HG02870 (cell line): ENCODE measurements around the gene BMPER.

Experiments
- ATAC-seq: cut with Tn5 transposase; IDR thresholded peaks from one replicate; pipeline ENCODE4 v1.9.1; 2021; ENCODE audit warnings: mild to moderate bottlenecking, moderate library complexity; ENCODE audit not compliant: unreplicated experiment

BMPER gene

GRCh38 chr7:33887266-33887975 lies 17.9 kb upstream of the BMPER start:
- no peak for ATAC-seq

- no peak for ATAC-seq
Measured at GRCh38 chr7:33888166-33888565, 17.2 kb upstream of the BMPER start.

GRCh38 chr7:33892945-33893344 lies 12.4 kb upstream of the BMPER start:
- no peak for ATAC-seq

GRCh38 chr7:33893377-33893776 lies 12.0 kb upstream of the BMPER start:
- ATAC-seq, result no peak

- peak; percentile 100 for ATAC-seq
Measured at GRCh38 chr7:33895025-33895804, 10.1 kb upstream of the BMPER start.

GRCh38 chr7:33900501-33900900 lies 4.8 kb upstream of the BMPER start:
- no peak for ATAC-seq

GRCh38 chr7:33901199-33901598 lies 4.1 kb upstream of the BMPER start:
- no peak for ATAC-seq

GRCh38 chr7:33901847-33902246 lies 3.5 kb upstream of the BMPER start:
- no peak for ATAC-seq

- no peak for ATAC-seq
Measured at GRCh38 chr7:33902746-33903145, 2.6 kb upstream of the BMPER start.

GRCh38 chr7:33903791-33904680 lies 1.3 kb upstream of the BMPER start:
- no peak for ATAC-seq

- no peak for ATAC-seq
Measured at GRCh38 chr7:33904681-33905388, 504 bp upstream of the BMPER start.

GRCh38 chr7:33906697-33907096 lies 1.4 kb downstream of the BMPER start:
- ATAC-seq, result no peak

GRCh38 chr7:33907625-33908024 lies 2.3 kb downstream of the BMPER start:
- no peak for ATAC-seq

GRCh38 chr7:33909318-33909717 lies 4.0 kb downstream of the BMPER start:
- no peak for ATAC-seq

GRCh38 chr7:33909755-33910154 lies 4.4 kb downstream of the BMPER start:
- no peak for ATAC-seq

- ATAC-seq, result no peak
Measured at GRCh38 chr7:33910756-33911155, 5.4 kb downstream of the BMPER start.

- no peak for ATAC-seq
Measured at GRCh38 chr7:33916357-33917081, 11.2 kb downstream of the BMPER start.

GRCh38 chr7:33917661-33918060 lies 12.3 kb downstream of the BMPER start:
- ATAC-seq, result no peak

- ATAC-seq, result no peak
Measured at GRCh38 chr7:33918438-33919143, 13.3 kb downstream of the BMPER start.

GRCh38 chr7:33919449-33919848 lies 14.1 kb downstream of the BMPER start:
- no peak for ATAC-seq
